Cardiac muscle cell (in vitro differentiated cells and primary cell): ENCODE data around the gene APH1B. TPM values are rescaled to one million over a fixed set of nuclear protein-coding genes. Genes with fewer than 3 reads are reported as not detected.

ENCODE experiments used
- DNase-seq, 2 donors: peaks; one replicate each; pipeline versions ENCODE4 v3.0.0 to v3.0.0-alpha.2; 2010 to 2017; ENCODE audit warnings: low read depth in 1 of 2, low spot score in 1 of 2
- H3K27ac ChIP-seq: fragments of 200-600 bp; sonication (generic); 2 replicates; pipeline ENCODE4 v1.5.1; 2016
- H3K27me3 ChIP-seq: fragments of 200-600 bp; sonication (generic); 2 replicates; pipeline ENCODE4 v1.6.0; 2016; ENCODE audit warnings: control low read depth
- H3K36me3 ChIP-seq: fragments of 200-600 bp; sonication (generic); 2 replicates; pipeline ENCODE4 v1.5.1; 2016; ENCODE audit warnings: control low read depth
- H3K4me1 ChIP-seq: fragments of 200-600 bp; sonication (generic); 2 replicates; pipeline ENCODE4 v1.8.1; 2017; ENCODE audit warnings: low read depth, mild to moderate bottlenecking, mixed run types
- H3K4me3 ChIP-seq: fragments of 200-600 bp; sonication (generic); 2 replicates; pipeline ENCODE4 v1.5.1; 2016; ENCODE audit warnings: mild to moderate bottlenecking
- H3K9me3 ChIP-seq: fragments of 200-600 bp; sonication (generic); 2 replicates; pipeline ENCODE4 v1.5.1; 2017; ENCODE audit warnings: low read depth, mild to moderate bottlenecking, control low read depth
- CTCF ChIP-seq: IDR thresholded peaks from 2 replicates; pipeline ENCODE4 v1.5.1; 2012; ENCODE audit warnings: low read depth, mild to moderate bottlenecking, low read length
- polyA plus RNA-seq: library from polyadenylated mRNA; unstranded; fragments of >200 nt; fragmentation: Nextera tagmentation; extraction: Ambion mirVana; gene quantifications from 2 replicates; pipeline ENCODE4 v1.2.1, GENCODE V29; 2016
- total RNA-seq: library from RNA; depleted of rRNA; stranded (reverse); fragments of >200 nt; gene quantifications from 2 replicates; pipeline ENCODE4 v1.2.3, GENCODE V29; 2016

Gene APH1B
- total and polyA plus RNA-seq, 2 experiments from 2014 or later = 10.2 to 12.4 TPM

- Histone ChIP-seq H3K27me3 (no peaks in the 10 kb centered on the region), H3K27ac (no peak overlapping the region), H3K4me3 (no peak overlapping the region), H3K36me3 (no peaks in the 10 kb centered on the region), H3K9me3 (no peaks in the 10 kb centered on the region), H3K4me1 (no peaks in the 10 kb centered on the region)
- TF ChIP-seq CTCF = no peak
- no peak for DNase-seq
These were observed 16.1 kb upstream of the APH1B start for GRCh38 chr15:63261311-63261710.

- no peaks in the 10 kb centered on the region for H3K4me1 ChIP-seq
- no peaks in the 10 kb centered on the region for H3K9me3 ChIP-seq
- peak in 1 of 2 donors; percentile 61 for DNase-seq
- no peaks in the 10 kb centered on the region for H3K36me3 ChIP-seq
- no peaks in the 10 kb centered on the region for H3K27me3 ChIP-seq
- H3K27ac ChIP-seq = no peak overlapping the region
- H3K4me3 ChIP-seq = no peak overlapping the region
- TF ChIP-seq CTCF = no peak
These were observed 13.9 kb upstream of the APH1B start for GRCh38 chr15:63263519-63263918.

GRCh38 chr15:63264688-63265293 lies 12.6 kb upstream of the APH1B start:
- Histone ChIP-seq H3K4me3 (no peak overlapping the region), H3K27ac (no peak overlapping the region), H3K9me3 (no peaks in the 10 kb centered on the region), H3K27me3 (no peaks in the 10 kb centered on the region), H3K4me1 (no peaks in the 10 kb centered on the region), H3K36me3 (no peaks in the 10 kb centered on the region)
- peak in 1 of 2 donors; percentile 72 for DNase-seq
- no peak for TF ChIP-seq CTCF

GRCh38 chr15:63274427-63274826 lies 3.0 kb upstream of the APH1B start:
- no peak overlapping the region for H3K4me3 ChIP-seq
- H3K9me3 ChIP-seq = no peaks in the 10 kb centered on the region
- no peak for TF ChIP-seq CTCF
- H3K27me3 ChIP-seq = no peaks in the 10 kb centered on the region
- H3K4me1 ChIP-seq = peaks cover 9% of the 10 kb centered on the region
- DNase-seq = no peak
- H3K36me3 ChIP-seq = no peaks in the 10 kb centered on the region
- no peak overlapping the region for H3K27ac ChIP-seq

GRCh38 chr15:63276342-63277037 lies 915 bp upstream of the APH1B start:
- H3K9me3 ChIP-seq = no peaks in the 10 kb centered on the region
- no peak overlapping the region for H3K27ac ChIP-seq
- H3K4me1 ChIP-seq = peaks cover 9% of the 10 kb centered on the region
- no peaks in the 10 kb centered on the region for H3K27me3 ChIP-seq
- H3K36me3 ChIP-seq = no peaks in the 10 kb centered on the region
- H3K4me3 ChIP-seq = peak overlapping the region; percentile 62
- no peak for DNase-seq
- TF ChIP-seq CTCF = no peak
